Activated CD8-positive, alpha-beta memory T cell treated with anti-CD3 and anti-CD28 coated beads, Interleukin-2, amount 50 U/mL, for 48 hours (primary cell): ENCODE results near the gene CTIF.

Experiments
- DNase-seq: peaks from one replicate; pipeline ENCODE4 v3.0.0-alpha.2; 2020

Gene CTIF

GRCh38 chr18:48577478-48578190, 38.8 kb downstream of the CTIF start:
- no peak for DNase-seq

DNA sequence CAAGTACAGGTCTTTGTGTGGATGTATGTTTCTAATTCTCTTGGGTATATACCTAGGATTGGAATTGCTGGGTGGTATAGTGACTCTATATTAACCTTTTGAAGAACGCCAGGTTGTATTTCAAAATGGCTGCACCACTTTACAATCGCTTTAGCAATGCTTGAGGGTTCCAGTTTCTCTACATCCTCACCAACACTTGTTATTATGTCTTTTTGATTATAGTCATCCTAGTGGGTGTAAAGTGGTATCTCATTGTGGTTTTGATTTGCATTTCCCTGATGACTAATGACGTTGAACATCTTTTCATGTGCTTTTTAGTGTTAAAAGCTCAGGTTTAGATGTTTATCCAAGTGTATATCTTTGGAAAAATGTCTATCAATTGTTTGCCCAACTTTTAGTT, 39.5 kb downstream of the CTIF start:
- no peak for DNase-seq

GRCh38 chr18:48580066-48580465, 41.2 kb downstream of the CTIF start:
- no peak for DNase-seq

DNA sequence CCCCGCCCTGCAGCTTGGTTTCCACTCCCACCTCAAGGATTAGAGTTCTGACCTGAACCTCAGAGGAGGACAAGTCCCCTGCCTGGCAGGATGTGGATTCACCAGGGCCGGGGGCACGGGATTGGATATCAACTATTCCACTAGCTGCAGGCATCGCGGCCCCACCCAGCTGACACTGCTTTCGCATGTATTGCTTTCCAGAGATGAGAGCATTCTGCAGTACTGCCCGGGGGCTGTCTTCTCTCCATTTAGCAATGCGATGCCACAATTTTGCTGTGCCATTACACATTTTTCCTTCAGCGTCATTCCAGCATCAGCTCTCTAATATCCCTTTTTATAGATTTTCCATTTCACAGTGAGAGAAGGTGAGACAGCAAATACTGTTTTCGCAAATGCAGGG, 42.0 kb downstream of the CTIF start:
- DNase-seq: no peak

DNA sequence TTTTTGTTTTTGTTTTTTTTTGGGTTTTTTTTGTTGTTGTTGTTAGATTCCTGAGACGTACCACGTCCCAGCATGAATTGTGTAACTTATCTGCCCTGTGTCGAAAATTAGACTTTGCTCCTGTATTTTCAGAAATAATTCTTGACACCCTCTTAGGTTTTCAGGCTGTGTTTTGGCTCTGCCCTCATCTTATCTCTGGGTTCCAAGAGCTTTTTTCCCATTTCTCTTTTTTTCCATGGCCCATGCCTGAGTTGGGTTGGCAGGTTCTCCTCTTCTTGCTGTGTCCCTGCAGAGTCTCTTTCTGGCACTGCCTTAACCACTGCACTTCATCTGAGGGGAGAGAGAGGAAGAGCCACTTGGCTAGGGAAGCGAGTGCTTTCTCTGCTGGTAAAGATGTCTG, 42.4 kb downstream of the CTIF start:
- no peak for DNase-seq

GRCh38 chr18:48581941-48582340, 43.1 kb downstream of the CTIF start:
- DNase-seq: no peak

- DNase-seq: no peak
Observed at GRCh38 chr18:48582946-48583345, 44.1 kb downstream of the CTIF start.

DNA sequence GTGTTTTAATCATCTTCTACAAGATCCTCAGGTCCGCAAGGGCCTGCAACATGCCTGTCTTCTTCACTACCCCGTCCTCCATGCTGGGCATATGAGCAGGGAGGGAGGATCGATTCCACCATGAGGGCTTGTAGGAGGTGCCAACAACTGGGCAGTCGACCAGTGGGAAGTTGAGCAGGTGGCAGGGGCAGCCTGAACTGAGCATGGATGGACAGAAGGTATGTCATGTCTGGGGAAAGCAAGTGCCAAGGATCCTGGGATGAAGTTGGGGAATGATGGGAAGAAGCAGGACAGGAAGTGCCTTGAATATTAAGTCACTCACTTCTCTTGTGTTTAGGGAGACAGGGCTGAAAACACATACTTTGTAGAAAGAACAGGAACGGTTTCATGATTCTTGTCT, 44.7 kb downstream of the CTIF start:
- DNase-seq: no peak

GRCh38 chr18:48589797-48590519, 51.1 kb downstream of the CTIF start:
- DNase-seq: no peak

GRCh38 chr18:48590678-48591077, 51.8 kb downstream of the CTIF start:
- no peak for DNase-seq

DNA sequence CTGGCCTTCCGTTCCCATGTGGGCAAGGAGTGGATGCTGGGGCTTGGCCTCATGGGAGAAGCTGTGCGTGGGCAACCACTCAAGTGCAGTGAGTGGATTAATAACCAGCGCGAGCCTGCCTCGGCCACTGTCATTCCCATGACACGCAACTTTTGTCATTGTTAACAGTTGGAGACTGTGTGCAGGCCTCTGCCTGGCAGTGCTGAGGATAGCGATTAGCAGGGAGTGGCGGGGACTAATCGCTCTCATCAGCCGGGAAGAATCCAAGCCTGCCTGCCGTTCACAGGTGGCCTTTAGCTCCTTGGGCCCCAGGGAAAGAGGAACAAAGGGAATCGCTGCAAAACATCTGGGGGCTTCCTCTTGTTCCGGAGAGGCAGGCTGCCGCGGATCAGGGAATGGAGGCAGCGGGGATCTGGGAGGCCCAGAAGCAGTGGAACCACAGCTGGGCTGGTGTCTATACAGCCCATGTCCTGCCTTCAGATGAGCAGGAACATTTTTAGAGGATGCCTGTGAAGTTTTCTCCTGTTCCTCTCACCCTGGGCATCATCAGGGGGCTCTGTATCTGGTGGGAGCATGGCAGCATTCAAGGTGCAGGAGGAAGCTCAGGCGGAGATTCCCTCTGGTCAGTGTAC, 53.8 kb downstream of the CTIF start:
- DNase-seq: no peak

DNA sequence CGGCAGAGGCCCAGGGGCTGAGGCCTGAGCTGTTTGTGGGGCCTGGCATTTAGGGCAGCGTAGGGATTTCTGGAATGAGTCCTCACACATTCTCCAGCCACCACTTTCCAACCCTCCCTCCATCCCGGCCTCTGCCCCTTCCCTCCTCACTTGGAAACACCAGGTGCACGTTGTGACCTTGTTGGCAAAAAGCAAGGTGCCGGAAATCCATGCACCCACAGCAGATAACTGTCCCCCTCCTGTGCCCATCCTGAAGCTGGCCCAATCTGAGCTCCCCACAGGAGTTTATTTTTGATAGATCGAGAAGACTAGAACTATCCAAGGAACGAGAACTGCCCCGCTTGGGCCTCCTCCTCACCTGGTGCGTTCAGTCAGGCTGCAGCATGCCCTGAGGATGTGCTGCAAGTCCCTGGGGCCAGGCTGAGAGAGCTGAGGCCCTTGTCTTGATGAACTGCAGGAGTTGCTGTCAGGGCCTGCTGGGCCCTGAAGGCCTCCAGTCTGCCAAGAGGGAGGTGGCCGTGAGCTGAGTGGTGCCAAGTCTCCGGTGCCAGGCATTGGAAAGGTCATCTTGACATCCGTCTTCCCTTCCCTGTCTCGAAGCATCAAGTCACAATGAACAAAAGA, 55.8 kb downstream of the CTIF start:
- no peak for DNase-seq

DNA sequence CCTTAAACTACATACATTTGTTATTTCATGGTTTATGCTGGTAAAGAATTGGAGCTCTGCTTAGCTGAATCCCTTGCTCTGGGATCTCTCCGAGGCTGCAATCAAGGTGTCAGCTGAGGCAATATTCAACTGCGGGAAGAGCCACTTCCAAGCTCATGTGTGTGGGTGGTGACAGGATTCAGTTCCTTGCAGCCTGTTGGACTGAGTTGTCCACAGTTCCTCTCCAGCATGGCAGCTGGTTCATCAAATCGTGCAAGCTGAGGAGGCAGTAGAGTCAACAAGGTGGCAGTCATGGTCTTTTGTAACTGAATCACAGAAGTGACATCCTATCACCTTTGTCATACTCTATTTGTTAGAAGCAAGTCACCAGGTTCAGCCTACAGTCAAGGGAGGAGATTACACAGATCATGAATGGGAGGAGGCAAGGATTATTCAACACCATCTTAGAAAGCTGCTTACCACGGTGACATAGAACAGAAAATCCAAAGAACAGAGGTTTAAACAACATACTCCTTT, 56.9 kb downstream of the CTIF start:
- DNase-seq: no peak

- DNase-seq: no peak
Observed at GRCh38 chr18:48597110-48597509, 58.3 kb downstream of the CTIF start.

GRCh38 chr18:48597671-48598070, 58.8 kb downstream of the CTIF start:
- no peak for DNase-seq

GRCh38 chr18:48599391-48599790, 60.6 kb downstream of the CTIF start:
- no peak for DNase-seq

- DNase-seq: no peak
Observed at GRCh38 chr18:48600046-48600445, 61.2 kb downstream of the CTIF start.

- no peak for DNase-seq
Observed at GRCh38 chr18:48600456-48601090, 61.7 kb downstream of the CTIF start.

- no peak for DNase-seq
Observed at GRCh38 chr18:48601343-48601742, 62.5 kb downstream of the CTIF start.

DNA sequence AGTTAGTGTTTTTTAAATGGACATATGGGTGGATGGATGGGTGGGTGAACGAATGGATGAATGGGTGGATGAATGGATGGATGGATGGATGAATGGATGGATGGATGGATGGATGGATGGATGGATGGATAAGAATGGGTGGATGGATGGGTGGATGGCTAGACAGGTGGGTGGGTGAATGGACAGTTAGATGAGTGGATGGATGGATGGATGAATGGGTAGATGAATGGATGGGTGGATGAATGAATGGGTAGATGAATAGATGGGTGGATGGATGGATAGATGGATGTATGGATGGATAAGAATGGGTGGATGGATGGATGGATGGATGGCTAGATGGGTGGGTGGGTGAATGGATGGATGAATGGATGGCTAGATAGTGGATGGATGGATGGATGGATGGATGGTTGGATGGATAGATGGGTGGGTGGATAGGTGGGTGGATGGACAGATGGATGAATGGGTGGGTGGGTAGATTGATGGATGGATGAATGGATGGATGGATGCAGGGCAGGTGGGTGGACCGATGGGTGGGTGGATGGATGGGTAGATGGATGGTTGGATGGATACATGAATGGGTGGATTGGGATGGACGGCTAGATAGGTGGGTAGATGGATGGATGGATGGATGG, 64.0 kb downstream of the CTIF start:
- DNase-seq: no peak

GRCh38 chr18:48605408-48605845, 66.6 kb downstream of the CTIF start:
- no peak for DNase-seq
